ACC112 (cell line): Measurements from ENCODE around the gene PRKG1.

Experiments used
- H2AFZ ChIP-seq: fragments of 200-600 bp; sonication (generic); one replicate; pipeline ENCODE4 v1.6.0; 2017; ENCODE audit warnings: antibody characterized with exemption, low read length; ENCODE audit not compliant: unreplicated experiment
- H3K27ac ChIP-seq: fragments of 200-600 bp; sonication (generic); 2 replicates; pipeline ENCODE4 v1.5.1; 2014; ENCODE audit warnings: low read depth, mild to moderate bottlenecking, antibody characterized with exemption, low read length, moderate library complexity
- H3K27me3 ChIP-seq: fragments of 200-600 bp; sonication (generic); 2 replicates; pipeline ENCODE4 v1.6.1; 2014; ENCODE audit warnings: mild to moderate bottlenecking, antibody characterized with exemption, low read length, moderate library complexity, mixed read lengths; ENCODE audit not compliant: insufficient read depth
- H3K36me3 ChIP-seq: fragments of 200-600 bp; sonication (generic); 2 replicates; pipeline ENCODE4 v1.6.1; 2016; ENCODE audit warnings: mild to moderate bottlenecking, antibody characterized with exemption, low read length, moderate library complexity, mixed read lengths; ENCODE audit not compliant: insufficient read depth
- H3K4me1 ChIP-seq: fragments of 200-600 bp; sonication (generic); one replicate; pipeline ENCODE4 v1.6.1; 2016; ENCODE audit warnings: low read length, mixed read lengths; ENCODE audit not compliant: insufficient read depth, unreplicated experiment, control insufficient read depth
- H3K4me3 ChIP-seq: fragments of 200-600 bp; sonication (generic); 2 replicates; pipeline ENCODE4 v1.5.1; 2014; ENCODE audit warnings: mild to moderate bottlenecking, low read depth, low read length
- H3K79me2 ChIP-seq: fragments of 200-600 bp; sonication (generic); one replicate; pipeline ENCODE4 v1.6.0; 2016; ENCODE audit warnings: low read length; ENCODE audit not compliant: control insufficient read depth, unreplicated experiment, insufficient read depth

PRKG1 gene

GRCh38 chr10:51638737-51639136 is 564.5 kb downstream of the PRKG1 start:
- Histone ChIP-seq H3K27me3 (no peaks in the 10 kb centered on the region), H3K36me3 (no peaks in the 10 kb centered on the region), H3K27ac (no peak overlapping the region), H3K4me3 (no peak overlapping the region), H3K79me2 (no peaks in the 10 kb centered on the region), H3K4me1 (peaks cover 8% of the 10 kb centered on the region), H2AFZ (no peak overlapping the region)

GRCh38 chr10:51640120-51640819 is 566.0 kb downstream of the PRKG1 start:
- Histone ChIP-seq H3K4me1 (peaks cover 16% of the 10 kb centered on the region), H3K27ac (no peak overlapping the region), H3K27me3 (no peaks in the 10 kb centered on the region), H3K79me2 (no peaks in the 10 kb centered on the region), H3K4me3 (no peak overlapping the region), H3K36me3 (no peaks in the 10 kb centered on the region), H2AFZ (no peak overlapping the region)

GRCh38 chr10:51642581-51642980 is 568.3 kb downstream of the PRKG1 start:
- no peak overlapping the region for H3K27ac ChIP-seq
- peaks cover 16% of the 10 kb centered on the region for H3K4me1 ChIP-seq
- no peaks in the 10 kb centered on the region for H3K79me2 ChIP-seq
- H3K4me3 ChIP-seq = no peak overlapping the region
- no peak overlapping the region for H2AFZ ChIP-seq
- no peaks in the 10 kb centered on the region for H3K36me3 ChIP-seq
- no peaks in the 10 kb centered on the region for H3K27me3 ChIP-seq

- Histone ChIP-seq H3K36me3 (no peaks in the 10 kb centered on the region), H3K4me3 (peak overlapping the region; percentile 38; the same call in 1 of the 2 replicates), H3K4me1 (peaks cover 16% of the 10 kb centered on the region), H2AFZ (no peak overlapping the region), H3K79me2 (no peaks in the 10 kb centered on the region), H3K27me3 (no peaks in the 10 kb centered on the region), H3K27ac (no peak overlapping the region)
These were observed 569.4 kb downstream of the PRKG1 start for GRCh38 chr10:51643734-51644133.

- Histone ChIP-seq H3K4me1 (peaks cover 12% of the 10 kb centered on the region), H3K36me3 (no peaks in the 10 kb centered on the region), H3K27me3 (no peaks in the 10 kb centered on the region), H3K79me2 (no peaks in the 10 kb centered on the region), H3K27ac (no peak overlapping the region), H2AFZ (no peak overlapping the region), H3K4me3 (no peak overlapping the region)
These were observed 574.8 kb downstream of the PRKG1 start for GRCh38 chr10:51649064-51649463.

GRCh38 chr10:51651063-51651462 is 576.8 kb downstream of the PRKG1 start:
- H3K27me3 ChIP-seq = no peaks in the 10 kb centered on the region
- H3K79me2 ChIP-seq = no peaks in the 10 kb centered on the region
- no peak overlapping the region for H3K4me3 ChIP-seq
- peaks cover 7% of the 10 kb centered on the region for H3K4me1 ChIP-seq
- no peak overlapping the region for H3K27ac ChIP-seq
- no peaks in the 10 kb centered on the region for H3K36me3 ChIP-seq
- H2AFZ ChIP-seq = no peak overlapping the region

- Histone ChIP-seq H3K27me3 (no peaks in the 10 kb centered on the region), H3K79me2 (no peaks in the 10 kb centered on the region), H2AFZ (no peak overlapping the region), H3K4me1 (peaks cover 7% of the 10 kb centered on the region), H3K27ac (no peak overlapping the region), H3K4me3 (no peak overlapping the region), H3K36me3 (no peaks in the 10 kb centered on the region)
These were observed 578.7 kb downstream of the PRKG1 start for GRCh38 chr10:51653025-51653424.

- Histone ChIP-seq H3K79me2 (no peaks in the 10 kb centered on the region), H3K27me3 (no peaks in the 10 kb centered on the region), H2AFZ (no peak overlapping the region), H3K27ac (no peak overlapping the region), H3K36me3 (no peaks in the 10 kb centered on the region), H3K4me3 (no peak overlapping the region), H3K4me1 (peaks cover 7% of the 10 kb centered on the region)
These were observed 580.6 kb downstream of the PRKG1 start for GRCh38 chr10:51654918-51655317.

GRCh38 chr10:51656503-51656902 is 582.2 kb downstream of the PRKG1 start:
- Histone ChIP-seq H3K4me3 (no peak overlapping the region), H3K27ac (no peak overlapping the region), H3K36me3 (no peaks in the 10 kb centered on the region), H3K4me1 (peaks cover 7% of the 10 kb centered on the region), H2AFZ (no peak overlapping the region), H3K27me3 (no peaks in the 10 kb centered on the region), H3K79me2 (no peaks in the 10 kb centered on the region)

GRCh38 chr10:51658000-51658399 is 583.7 kb downstream of the PRKG1 start:
- H3K4me1 ChIP-seq = peaks cover 4% of the 10 kb centered on the region
- no peaks in the 10 kb centered on the region for H3K79me2 ChIP-seq
- no peak overlapping the region for H2AFZ ChIP-seq
- no peaks in the 10 kb centered on the region for H3K36me3 ChIP-seq
- no peak overlapping the region for H3K4me3 ChIP-seq
- no peak overlapping the region for H3K27ac ChIP-seq
- H3K27me3 ChIP-seq = no peaks in the 10 kb centered on the region

- no peaks in the 10 kb centered on the region for H3K36me3 ChIP-seq
- no peaks in the 10 kb centered on the region for H3K27me3 ChIP-seq
- no peak overlapping the region for H3K27ac ChIP-seq
- H3K4me1 ChIP-seq = no peaks in the 10 kb centered on the region
- no peak overlapping the region for H3K4me3 ChIP-seq
- H3K79me2 ChIP-seq = no peaks in the 10 kb centered on the region
- no peak overlapping the region for H2AFZ ChIP-seq
These were observed 585.1 kb downstream of the PRKG1 start for GRCh38 chr10:51659344-51659743.
